GM10266 (cell line): ENCODE data around the gene CDCA7L.
A peak's percentile ranks its signal among the peaks of the same experiment; 100 is the strongest.

Experiments used
- DNase-seq: peaks from one replicate; pipeline ENCODE4 v3.0.0; 2012; ENCODE audit errors: extremely low spot score
- TF ChIP-seq, protein P1 (sequence below): IDR thresholded peaks from 2 replicates; pipeline ENCODE4 v1.5.1; 2012; ENCODE audit warnings: mild to moderate bottlenecking, low read depth; ENCODE audit not compliant: control insufficient read depth, insufficient read depth; ENCODE audit errors: missing control alignments

The CDCA7L gene

DNA sequence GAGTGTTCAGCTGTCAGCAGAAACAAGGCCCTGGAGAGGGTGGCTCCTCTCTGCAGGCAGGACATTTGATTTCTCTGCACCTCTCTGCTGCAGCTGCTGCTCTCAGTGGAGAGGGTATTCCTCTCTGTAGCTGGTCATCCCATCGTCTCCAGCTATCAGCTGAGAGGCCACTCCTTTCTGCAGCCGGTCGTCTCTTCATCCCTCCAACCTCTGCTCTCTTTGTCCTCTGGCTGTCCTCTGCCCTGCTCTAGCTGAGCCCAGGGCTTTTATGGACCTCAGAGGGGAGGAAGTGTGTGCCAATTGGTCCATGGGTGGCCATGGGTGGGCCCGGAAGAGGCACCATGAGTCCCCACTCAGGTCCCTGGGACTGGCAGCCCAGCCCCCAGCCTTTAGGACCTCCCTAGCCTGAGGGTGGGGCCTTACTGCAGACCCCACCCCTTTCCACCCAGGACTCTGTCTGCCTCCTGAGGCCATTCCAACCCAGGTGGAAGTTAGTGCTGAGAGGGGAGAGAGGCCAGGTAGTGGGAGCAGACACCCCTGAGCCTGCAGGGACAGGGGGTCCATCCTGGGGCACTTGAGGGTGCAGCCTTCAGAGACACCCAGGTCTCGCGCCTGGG, 26.2 kb upstream of the CDCA7L start:
- no peak for DNase-seq
- TF ChIP-seq, protein P1, sequence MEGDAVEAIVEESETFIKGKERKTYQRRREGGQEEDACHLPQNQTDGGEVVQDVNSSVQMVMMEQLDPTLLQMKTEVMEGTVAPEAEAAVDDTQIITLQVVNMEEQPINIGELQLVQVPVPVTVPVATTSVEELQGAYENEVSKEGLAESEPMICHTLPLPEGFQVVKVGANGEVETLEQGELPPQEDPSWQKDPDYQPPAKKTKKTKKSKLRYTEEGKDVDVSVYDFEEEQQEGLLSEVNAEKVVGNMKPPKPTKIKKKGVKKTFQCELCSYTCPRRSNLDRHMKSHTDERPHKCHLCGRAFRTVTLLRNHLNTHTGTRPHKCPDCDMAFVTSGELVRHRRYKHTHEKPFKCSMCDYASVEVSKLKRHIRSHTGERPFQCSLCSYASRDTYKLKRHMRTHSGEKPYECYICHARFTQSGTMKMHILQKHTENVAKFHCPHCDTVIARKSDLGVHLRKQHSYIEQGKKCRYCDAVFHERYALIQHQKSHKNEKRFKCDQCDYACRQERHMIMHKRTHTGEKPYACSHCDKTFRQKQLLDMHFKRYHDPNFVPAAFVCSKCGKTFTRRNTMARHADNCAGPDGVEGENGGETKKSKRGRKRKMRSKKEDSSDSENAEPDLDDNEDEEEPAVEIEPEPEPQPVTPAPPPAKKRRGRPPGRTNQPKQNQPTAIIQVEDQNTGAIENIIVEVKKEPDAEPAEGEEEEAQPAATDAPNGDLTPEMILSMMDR = no peak

DNA sequence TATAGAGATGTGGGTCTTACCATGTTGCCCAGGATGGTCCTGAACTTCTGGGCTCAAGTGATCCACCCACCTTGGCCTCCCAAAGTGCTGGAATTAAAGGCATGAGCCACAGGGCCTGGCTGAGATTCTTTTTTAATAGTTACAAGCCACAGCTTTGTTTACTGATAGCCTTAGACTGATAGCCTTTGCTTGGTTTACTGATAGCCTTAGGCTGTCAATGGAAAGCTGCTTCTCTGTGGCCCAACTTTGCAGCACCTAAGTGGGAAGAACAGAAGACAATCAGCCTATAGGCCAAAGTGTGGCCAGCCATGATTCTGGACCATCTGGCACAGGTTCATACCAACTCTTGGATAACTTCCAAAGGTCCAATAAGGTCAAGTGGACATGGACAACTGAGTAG, 24.1 kb upstream of the CDCA7L start:
- no peak for DNase-seq
- TF ChIP-seq, protein P1 = no peak

GRCh38 chr7:21967598-21968003, 21.9 kb upstream of the CDCA7L start:
- no peak for DNase-seq
- TF ChIP-seq, protein P1 = no peak

DNA sequence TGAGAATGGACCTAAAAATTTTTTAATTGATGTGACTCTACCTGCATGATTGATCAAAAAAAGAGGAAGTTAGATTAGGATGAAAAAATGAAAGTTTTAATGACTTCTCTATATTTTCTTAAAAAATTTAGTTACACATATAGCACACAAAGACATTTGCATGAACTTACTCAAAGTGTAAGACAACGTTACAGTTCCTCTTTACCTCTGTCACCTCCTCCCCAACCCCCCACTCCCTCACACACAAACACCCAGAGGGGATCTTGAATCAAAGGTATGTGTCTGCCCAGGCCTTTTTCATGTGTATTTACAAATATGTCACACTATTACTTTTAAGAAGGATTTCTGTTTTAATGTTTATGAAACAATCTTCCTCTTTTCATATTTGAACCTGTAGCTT, 20.6 kb upstream of the CDCA7L start:
- TF ChIP-seq, protein P1 = no peak
- DNase-seq = peak; percentile 58

DNA sequence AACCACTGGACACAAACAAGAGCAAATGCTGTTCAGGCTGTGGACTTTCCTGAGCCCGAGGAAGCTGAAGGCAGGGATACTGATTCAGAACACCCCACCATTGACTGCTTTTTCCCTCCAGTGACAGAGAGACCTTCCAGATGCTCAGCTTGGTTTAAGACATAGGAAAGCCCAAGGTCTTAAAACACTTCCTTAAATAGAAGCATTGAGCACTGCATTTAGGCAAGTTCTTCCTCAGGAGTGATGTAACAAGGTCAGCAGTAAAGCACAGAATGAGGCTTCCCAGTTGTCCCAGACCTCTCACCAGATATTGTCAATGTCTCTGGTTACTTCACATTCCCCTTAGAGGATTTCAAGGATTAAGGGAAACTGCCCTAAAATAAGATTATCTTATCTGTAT, 19.6 kb upstream of the CDCA7L start:
- TF ChIP-seq, protein P1 = no peak
- DNase-seq = no peak

DNA sequence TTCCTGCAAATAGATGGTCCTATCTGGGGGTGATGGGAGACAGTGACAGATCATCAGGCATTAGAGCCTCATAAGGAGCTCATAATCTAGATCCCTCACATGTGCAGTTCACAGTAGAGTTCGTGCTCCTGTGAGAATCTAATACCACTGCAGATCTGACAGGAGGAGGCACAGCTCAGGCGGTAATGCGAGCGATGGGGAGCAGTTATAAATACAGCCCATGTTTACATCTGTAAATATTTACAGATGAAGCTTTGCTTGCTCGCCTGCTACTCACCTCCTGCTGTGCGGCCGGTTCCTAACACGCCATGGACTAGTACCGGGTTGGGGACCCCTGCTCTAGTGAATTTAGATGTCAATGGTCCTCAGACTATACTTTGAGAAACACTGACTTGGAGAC, 17.0 kb upstream of the CDCA7L start:
- TF ChIP-seq, protein P1 = no peak
- DNase-seq = no peak

DNA sequence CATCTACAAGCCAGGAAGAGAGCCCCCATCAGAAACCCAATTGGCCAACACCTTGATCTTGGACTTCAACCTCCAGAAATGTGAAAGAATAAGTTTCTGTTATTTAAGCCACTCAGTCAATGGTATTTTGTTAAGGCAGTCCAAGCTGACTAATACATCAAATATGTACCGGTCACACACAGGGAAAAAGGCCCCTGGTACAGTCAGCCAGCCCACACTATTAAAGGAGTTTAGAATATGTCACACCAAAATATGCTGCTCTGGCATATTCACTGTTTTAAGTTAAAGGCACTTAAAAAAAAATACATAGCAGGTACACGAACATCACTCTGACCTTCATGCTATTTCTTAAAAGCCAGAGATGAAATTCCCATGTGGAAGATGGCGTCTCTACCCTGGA, 15.2 kb upstream of the CDCA7L start:
- TF ChIP-seq, protein P1 = no peak
- DNase-seq = no peak
